ENCODE data around the gene IQCC.

The IQCC gene

DNA sequence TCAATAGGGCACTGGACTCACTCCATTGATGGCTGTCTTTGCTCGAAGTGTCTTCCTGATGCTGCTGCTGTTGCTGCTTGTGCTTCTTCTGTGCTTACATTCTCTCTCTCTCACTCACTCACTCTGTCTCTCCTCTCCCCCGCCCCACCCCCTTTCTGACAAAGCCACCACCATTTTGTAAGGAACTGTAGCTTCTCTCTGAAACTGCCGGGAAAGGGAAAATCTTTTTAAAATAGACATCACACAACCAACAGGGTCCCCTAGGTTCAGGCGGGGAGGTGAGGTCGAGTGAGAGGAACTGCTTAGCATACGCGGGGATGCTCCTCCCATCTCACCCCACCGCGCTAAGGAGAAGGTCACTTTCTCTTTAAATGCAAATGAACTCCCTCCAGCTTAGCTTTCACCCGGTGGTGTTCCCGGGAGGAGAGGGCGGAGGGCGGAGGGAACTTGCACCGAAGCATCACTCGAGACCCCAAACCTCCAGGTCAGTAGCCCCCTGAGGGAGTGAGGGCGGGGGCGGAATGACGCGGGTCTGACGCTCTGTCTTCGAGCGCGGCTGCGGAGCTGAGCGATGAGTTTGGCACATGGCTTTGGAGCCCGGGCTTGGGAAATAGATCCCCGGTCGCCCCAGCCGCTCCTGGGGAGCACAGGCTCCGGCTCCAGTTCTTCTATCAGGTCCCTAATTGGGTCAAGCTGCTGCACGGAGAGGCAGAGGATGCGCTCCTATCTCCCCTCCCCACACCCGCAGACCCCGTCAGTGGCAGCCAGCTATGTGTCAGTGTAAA lies 5.1 kb upstream of the IQCC start, which contains the start of gene CCDC28B:
CCDC28B (plus strand) TSS at position 370 of the 785 bp plus-strand sequence. CDS start 1,341 bp downstream, outside the sequence.
- DNase-seq (ENCODE audit: low read depth, low spot score), result peak; percentile 79
- H3K4me3 ChIP-seq (ENCODE audit: insufficient read length, low read depth), result peak within 1 kb of the TSS; percentile 64
- no peaks in the 10 kb centered on the region for H3K9me3 ChIP-seq (ENCODE audit: insufficient read depth, low read length)
- H3K9ac ChIP-seq (ENCODE audit: insufficient read length, low read depth), result peak within 1 kb of the TSS; percentile 82
- TF ChIP-seq ZNF274 (IDR thresholded peaks at IDR 0.05; ENCODE audit: low read depth, low read length) (no peak), SUZ12 (IDR thresholded peaks at IDR 0.05; ENCODE audit: extremely low read depth, insufficient read depth, insufficient read length) (no peak), YY1 (IDR thresholded peaks at IDR 0.05; ENCODE audit: insufficient read depth, insufficient read length) (no peak)
- peaks cover 4% of the 10 kb centered on the region for H3K27me3 ChIP-seq (ENCODE audit: insufficient read depth, insufficient read length)
- peaks cover 50% of the 10 kb centered on the region for H3K36me3 ChIP-seq (ENCODE audit: insufficient read depth, insufficient read length, low read length)
- peaks cover 46% of the 10 kb centered on the region for H3K4me1 ChIP-seq (ENCODE audit: insufficient read depth, insufficient read length)

DNA sequence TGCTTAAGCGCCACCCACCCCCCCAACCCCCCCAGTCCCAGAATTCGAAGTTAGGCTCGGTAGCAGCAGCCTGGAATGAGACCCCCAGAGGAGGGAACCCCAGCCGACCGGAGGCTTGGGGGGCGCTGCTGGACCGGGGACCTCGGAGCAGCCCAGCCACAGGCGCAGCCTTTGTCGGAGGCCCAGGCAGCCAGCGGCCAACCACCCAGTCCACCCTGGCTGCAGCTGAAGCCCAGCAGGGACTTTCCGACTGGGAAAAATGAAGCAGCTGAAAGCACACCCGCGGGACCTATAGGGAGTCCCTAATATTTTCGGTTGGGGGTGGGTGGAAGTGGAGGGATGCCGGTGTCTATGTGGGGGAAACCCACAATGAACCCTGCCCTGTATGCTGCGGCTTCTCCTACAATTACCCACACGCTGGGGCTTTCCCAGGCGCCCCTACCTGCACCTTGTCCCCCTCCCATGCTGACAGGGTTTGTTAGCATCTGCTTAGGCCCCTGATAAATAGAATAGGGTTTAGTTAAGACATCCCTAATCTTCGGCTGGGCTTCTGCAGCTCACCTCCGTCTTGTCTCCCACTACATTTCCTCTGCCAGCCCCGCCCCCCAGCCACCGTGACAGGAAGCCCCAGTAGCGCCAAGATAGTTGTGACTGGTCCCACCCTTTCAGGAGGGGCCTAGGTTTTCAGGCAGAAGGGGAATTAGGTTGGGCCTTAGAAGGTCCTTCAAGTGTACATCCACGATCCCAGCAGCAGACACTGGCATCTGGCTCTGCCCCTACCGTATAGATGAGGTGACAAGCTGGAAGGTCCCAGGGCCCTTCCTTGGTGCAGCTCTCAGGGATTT lies 4.2 kb upstream of the IQCC start:
- H3K4me1 ChIP-seq (ENCODE audit: insufficient read depth, insufficient read length), result peaks cover 47% of the 10 kb centered on the region
- no peak for TF ChIP-seq YY1 (IDR thresholded peaks at IDR 0.05; ENCODE audit: insufficient read depth, insufficient read length)
- TF ChIP-seq SUZ12 (IDR thresholded peaks at IDR 0.05; ENCODE audit: extremely low read depth, insufficient read depth, insufficient read length), result no peak
- TF ChIP-seq ZNF274 (IDR thresholded peaks at IDR 0.05; ENCODE audit: low read depth, low read length), result no peak
- DNase-seq (ENCODE audit: low read depth, low spot score), result no peak

DNA sequence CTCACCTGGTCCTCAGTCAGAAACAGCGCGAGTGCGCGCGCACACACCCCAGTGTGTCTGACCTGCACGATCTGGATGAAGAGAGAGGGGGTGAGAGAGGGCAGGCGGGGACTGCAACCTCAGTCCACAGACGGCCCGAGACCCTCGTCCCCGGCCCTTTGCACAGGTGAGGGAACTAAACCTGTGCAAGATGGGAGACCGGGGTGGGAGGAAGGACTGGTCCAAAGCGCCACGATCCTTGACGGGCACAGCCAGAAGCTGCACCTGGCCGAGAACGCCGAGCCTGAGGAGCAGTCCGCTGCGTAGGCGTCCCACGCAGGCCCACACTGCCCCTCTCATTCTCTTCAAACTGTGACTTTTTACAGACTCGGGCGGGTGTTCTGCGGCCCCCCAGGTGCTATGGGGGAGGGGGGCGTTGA lies 519 bp upstream of the IQCC start:
- no peak for DNase-seq (ENCODE audit: low read depth, low spot score)
- peak overlapping the region; percentile 98 for H3K9ac ChIP-seq (ENCODE audit: insufficient read length, low read depth)
- no peaks in the 10 kb centered on the region for H3K9me3 ChIP-seq (ENCODE audit: insufficient read depth, low read length)
- H3K4me3 ChIP-seq (ENCODE audit: insufficient read length, low read depth), result peak overlapping the region; percentile 95
- H3K36me3 ChIP-seq (ENCODE audit: insufficient read depth, insufficient read length, low read length), result peaks cover 37% of the 10 kb centered on the region
- TF ChIP-seq ZNF274 (IDR thresholded peaks at IDR 0.05; ENCODE audit: low read depth, low read length) (no peak), YY1 (IDR thresholded peaks at IDR 0.05; ENCODE audit: insufficient read depth, insufficient read length) (no peak), SUZ12 (IDR thresholded peaks at IDR 0.05; ENCODE audit: extremely low read depth, insufficient read depth, insufficient read length) (no peak)
- peaks cover 22% of the 10 kb centered on the region for H3K4me1 ChIP-seq (ENCODE audit: insufficient read depth, insufficient read length)
- H3K27me3 ChIP-seq (ENCODE audit: insufficient read depth, insufficient read length), result peaks cover 4% of the 10 kb centered on the region

More for the DNA sequence above, 4.2 kb upstream of the IQCC start:
- H3K9ac ChIP-seq (ENCODE audit: insufficient read length, low read depth), result peak overlapping the region; percentile 82
- H3K36me3 ChIP-seq (ENCODE audit: insufficient read depth, insufficient read length, low read length), result peaks cover 42% of the 10 kb centered on the region
- peak overlapping the region; percentile 64 for H3K4me3 ChIP-seq (ENCODE audit: insufficient read length, low read depth)
- no peaks in the 10 kb centered on the region for H3K9me3 ChIP-seq (ENCODE audit: insufficient read depth, low read length)
- H3K27me3 ChIP-seq (ENCODE audit: insufficient read depth, insufficient read length), result peaks cover 4% of the 10 kb centered on the region

DNA sequence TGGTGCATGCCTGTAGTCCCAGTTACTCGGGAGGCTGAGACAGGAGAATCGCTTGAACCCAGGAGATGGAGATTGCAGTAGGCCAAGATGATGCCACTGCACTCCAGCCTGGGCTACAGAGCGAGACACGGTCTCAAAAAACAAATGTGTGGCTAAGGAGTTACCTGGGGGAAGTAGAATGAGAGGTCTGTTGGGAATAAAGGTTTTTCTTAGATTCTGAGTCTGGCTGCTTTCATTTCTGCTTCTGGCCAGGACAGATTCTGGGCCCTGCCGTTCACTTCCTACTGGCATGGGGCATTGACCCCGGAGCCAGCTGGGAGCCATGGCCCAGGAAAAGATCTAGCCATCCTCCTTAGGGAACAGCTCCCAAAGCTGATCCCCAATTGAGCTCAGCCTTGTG lies 3.0 kb downstream of the IQCC start:
- Histone ChIP-seq H3K36me3 (ENCODE audit: insufficient read depth, insufficient read length, low read length) (peaks cover 52% of the 10 kb centered on the region), H3K27me3 (ENCODE audit: insufficient read depth, insufficient read length) (peaks cover 4% of the 10 kb centered on the region), H3K9ac (ENCODE audit: insufficient read length, low read depth) (no peak overlapping the region), H3K4me3 (ENCODE audit: insufficient read length, low read depth) (no peak overlapping the region), H3K4me1 (ENCODE audit: insufficient read depth, insufficient read length) (peaks cover 8% of the 10 kb centered on the region), H3K9me3 (ENCODE audit: insufficient read depth, low read length) (no peaks in the 10 kb centered on the region)
- DNase-seq (ENCODE audit: low read depth, low spot score), result no peak
- no peak for TF ChIP-seq ZNF274 (IDR thresholded peaks at IDR 0.05; ENCODE audit: low read depth, low read length)
- TF ChIP-seq SUZ12 (IDR thresholded peaks at IDR 0.05; ENCODE audit: extremely low read depth, insufficient read depth, insufficient read length), result no peak
- no peak for TF ChIP-seq YY1 (IDR thresholded peaks at IDR 0.05; ENCODE audit: insufficient read depth, insufficient read length)

DNA sequence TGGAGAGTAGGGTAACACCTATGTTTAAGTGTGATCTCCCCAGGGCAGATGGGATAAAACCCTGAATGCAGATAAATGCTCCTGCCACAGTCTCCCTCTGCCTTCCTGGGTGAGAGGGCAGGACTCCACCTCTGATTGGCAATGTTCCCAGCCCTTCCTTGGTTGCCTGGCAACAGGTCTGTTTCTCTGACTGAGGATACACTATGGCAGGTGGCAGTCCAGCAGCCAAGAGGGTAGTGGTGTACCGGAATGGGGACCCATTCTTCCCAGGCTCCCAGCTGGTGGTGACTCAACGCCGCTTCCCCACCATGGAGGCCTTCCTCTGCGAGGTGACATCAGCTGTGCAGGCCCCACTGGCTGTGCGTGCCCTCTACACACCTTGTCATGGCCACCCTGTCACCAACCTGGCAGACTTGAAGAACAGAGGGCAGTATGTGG lies 3.4 kb downstream of the IQCC start, which contains the start of gene DCDC2B:
DCDC2B (plus strand) TSS at position 199 of the 438 bp plus-strand sequence; CDS start at position 204, 5 bp downstream.
- TF ChIP-seq YY1 (IDR thresholded peaks at IDR 0.05; ENCODE audit: insufficient read depth, insufficient read length) (no peak), SUZ12 (IDR thresholded peaks at IDR 0.05; ENCODE audit: extremely low read depth, insufficient read depth, insufficient read length) (no peak), ZNF274 (IDR thresholded peaks at IDR 0.05; ENCODE audit: low read depth, low read length) (no peak)
- no peak for DNase-seq (ENCODE audit: low read depth, low spot score)

DNA sequence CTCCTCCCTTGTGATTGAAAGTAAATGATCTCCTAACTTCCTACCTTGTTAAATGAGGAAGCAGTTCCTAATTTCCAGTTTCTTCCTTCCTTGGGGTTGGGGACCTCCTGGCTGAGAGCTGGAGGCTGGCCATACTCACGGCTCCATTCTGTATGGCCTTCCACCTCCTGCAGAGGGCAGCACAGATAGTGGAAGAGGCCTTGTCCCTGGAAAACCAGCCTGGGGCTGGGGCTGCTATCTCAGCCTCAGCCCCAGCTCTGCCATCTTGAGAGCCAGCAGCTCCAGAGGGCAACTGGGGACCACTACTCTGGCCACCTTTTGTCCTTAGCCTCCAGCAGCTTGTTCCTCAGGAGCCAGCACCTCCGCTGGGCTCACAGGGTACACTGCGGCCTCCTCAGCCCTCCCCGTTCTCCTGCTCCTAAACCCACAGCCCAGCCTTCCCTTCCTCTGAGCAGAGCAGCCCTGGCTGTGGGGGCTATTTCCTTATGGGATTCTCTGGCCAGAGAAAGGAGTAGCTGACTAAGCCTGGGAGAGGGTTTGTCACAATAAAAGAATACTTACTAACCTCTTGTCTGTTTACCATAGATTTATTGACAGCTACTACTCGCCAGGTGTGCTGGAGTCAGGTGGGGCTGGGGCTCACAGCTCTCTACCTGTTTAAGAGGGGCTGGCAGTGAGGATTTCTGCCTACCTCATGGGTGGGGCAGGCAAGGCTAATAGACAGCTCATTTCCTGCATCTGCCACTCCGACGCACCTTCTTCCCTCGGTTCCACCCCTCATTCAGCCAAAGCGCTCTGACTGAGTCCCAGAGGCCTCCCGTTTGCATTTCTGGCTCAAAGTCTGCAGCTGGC lies 10.4 kb downstream of the IQCC start:
- H3K9ac ChIP-seq (ENCODE audit: insufficient read length, low read depth), result no peak overlapping the region
- TF ChIP-seq SUZ12 (IDR thresholded peaks at IDR 0.05; ENCODE audit: extremely low read depth, insufficient read depth, insufficient read length) (no peak), YY1 (IDR thresholded peaks at IDR 0.05; ENCODE audit: insufficient read depth, insufficient read length) (no peak), ZNF274 (IDR thresholded peaks at IDR 0.05; ENCODE audit: low read depth, low read length) (no peak)
- peaks cover 9% of the 10 kb centered on the region for H3K4me1 ChIP-seq (ENCODE audit: insufficient read depth, insufficient read length)
- no peak overlapping the region for H3K4me3 ChIP-seq (ENCODE audit: insufficient read length, low read depth)
- DNase-seq (ENCODE audit: low read depth, low spot score), result peak; percentile 66
- peaks cover 75% of the 10 kb centered on the region for H3K36me3 ChIP-seq (ENCODE audit: insufficient read depth, insufficient read length, low read length)
- no peaks in the 10 kb centered on the region for H3K27me3 ChIP-seq (ENCODE audit: insufficient read depth, insufficient read length)
- H3K9me3 ChIP-seq (ENCODE audit: insufficient read depth, low read length), result no peaks in the 10 kb centered on the region

More for the DNA sequence above, 3.4 kb downstream of the IQCC start, which contains the start of gene DCDC2B:
- no peaks in the 10 kb centered on the region for H3K9me3 ChIP-seq (ENCODE audit: insufficient read depth, low read length)
- H3K9ac ChIP-seq (ENCODE audit: insufficient read length, low read depth), result no peak within 1 kb of the TSS
- peaks cover 51% of the 10 kb centered on the region for H3K36me3 ChIP-seq (ENCODE audit: insufficient read depth, insufficient read length, low read length)
- H3K27me3 ChIP-seq (ENCODE audit: insufficient read depth, insufficient read length), result peaks cover 4% of the 10 kb centered on the region
- no peak within 1 kb of the TSS for H3K4me3 ChIP-seq (ENCODE audit: insufficient read length, low read depth)
- peaks cover 8% of the 10 kb centered on the region for H3K4me1 ChIP-seq (ENCODE audit: insufficient read depth, insufficient read length)
